H9 (cell line): ENCODE measurements around the gene DENND10. TPM values are rescaled to one million over a fixed set of nuclear protein-coding genes. Genes with fewer than 3 reads are reported as not detected.

ENCODE experiments used
- DNase-seq: peaks from one replicate; pipeline ENCODE4 v3.0.0-alpha.2; 2017
- H2AFZ ChIP-seq: one replicate; pipeline ENCODE4 v1.6.1; 2013; ENCODE audit warnings: mild to moderate bottlenecking, low read length, control low read depth, moderate library complexity
- H2AK5ac ChIP-seq: 2 replicates; pipeline ENCODE4 v1.6.1; 2013; ENCODE audit warnings: low read length, control low read depth, mixed read lengths; ENCODE audit not compliant: insufficient read length
- H2BK120ac ChIP-seq: one replicate; pipeline ENCODE4 v1.6.1; 2013; ENCODE audit warnings: low read depth, mild to moderate bottlenecking, low read length, control low read depth, inconsistent platforms; ENCODE audit not compliant: poor library complexity, severe bottlenecking
- H2BK12ac ChIP-seq: 2 replicates; pipeline ENCODE4 v1.6.1; 2013; ENCODE audit warnings: low read length, control low read depth, mixed read lengths, low read depth; ENCODE audit not compliant: insufficient read length
- H2BK15ac ChIP-seq: 2 replicates; pipeline ENCODE4 v1.6.1; 2013; ENCODE audit warnings: low read depth, low read length, control low read depth
- H2BK20ac ChIP-seq: one replicate; pipeline ENCODE4 v1.6.1; 2013; ENCODE audit warnings: low read depth, mild to moderate bottlenecking, low read length, control low read depth, inconsistent platforms; ENCODE audit not compliant: poor library complexity, severe bottlenecking
- H2BK5ac ChIP-seq: 2 replicates; pipeline ENCODE4 v1.6.1; 2013; ENCODE audit warnings: low read length, control low read depth, mixed read lengths; ENCODE audit not compliant: insufficient read length
- H3K14ac ChIP-seq: 2 replicates; pipeline ENCODE4 v1.6.1; 2013; ENCODE audit warnings: low read length, control low read depth; ENCODE audit not compliant: insufficient read depth
- H3K18ac ChIP-seq: 2 replicates; pipeline ENCODE4 v1.6.1; 2013; ENCODE audit warnings: low read depth, mild to moderate bottlenecking, mixed read lengths, low read length, control low read depth; ENCODE audit not compliant: insufficient read length
- H3K23ac ChIP-seq: 2 replicates; pipeline ENCODE4 v1.6.1; 2013; ENCODE audit warnings: low read length, control low read depth, mixed read lengths, low read depth; ENCODE audit not compliant: insufficient read length
- H3K23me2 ChIP-seq: 2 replicates; pipeline ENCODE4 v1.6.1; 2013; ENCODE audit warnings: low read depth, mild to moderate bottlenecking, mixed read lengths, low read length, control low read depth; ENCODE audit not compliant: insufficient read length, poor library complexity, severe bottlenecking
- H3K27ac ChIP-seq: 2 replicates; pipeline ENCODE4 v1.5.1; 2013; ENCODE audit warnings: low read length, control low read depth, mixed read lengths, low read depth; ENCODE audit not compliant: insufficient read length
- H3K27me3 ChIP-seq: 2 replicates; pipeline ENCODE4 v1.6.1; 2013; ENCODE audit warnings: low read length, control low read depth, inconsistent platforms; ENCODE audit not compliant: insufficient read depth
- H3K4ac ChIP-seq: 2 replicates; pipeline ENCODE4 v1.6.1; 2013; ENCODE audit warnings: low read depth, mild to moderate bottlenecking, control low read depth, inconsistent platforms, low read length, moderate library complexity
- H3K4me1 ChIP-seq: 2 replicates; pipeline ENCODE4 v1.6.1; 2013; ENCODE audit warnings: low read length, control low read depth, inconsistent platforms; ENCODE audit not compliant: insufficient read depth
- H3K4me2 ChIP-seq: 2 replicates; pipeline ENCODE4 v1.6.1; 2013; ENCODE audit warnings: low read length, control low read depth, mixed read lengths; ENCODE audit not compliant: insufficient read length, insufficient read depth
- H3K56ac ChIP-seq: 2 replicates; pipeline ENCODE4 v1.6.1; 2013; ENCODE audit warnings: low read depth, mild to moderate bottlenecking, mixed read lengths, low read length, control low read depth; ENCODE audit not compliant: insufficient read length
- H3K79me1 ChIP-seq: 2 replicates; pipeline ENCODE4 v1.6.1; 2013; ENCODE audit warnings: low read depth, mild to moderate bottlenecking, moderate library complexity, low read length, control low read depth, inconsistent platforms; ENCODE audit not compliant: insufficient read depth, poor library complexity, severe bottlenecking
- H3K79me2 ChIP-seq: 2 replicates; pipeline ENCODE4 v1.6.1; 2013; ENCODE audit warnings: low read length, control low read depth, inconsistent platforms; ENCODE audit not compliant: insufficient read depth
- H3K9ac ChIP-seq: 2 replicates; pipeline ENCODE4 v1.6.1; 2013; ENCODE audit warnings: low read length, control low read depth, mixed read lengths; ENCODE audit not compliant: insufficient read length; ENCODE audit errors: extremely low read depth
- H3K9me3 ChIP-seq: one replicate; pipeline ENCODE4 v1.6.1; 2013; ENCODE audit warnings: low read depth, low read length, inconsistent platforms; ENCODE audit not compliant: control insufficient read depth
- H3T11ph ChIP-seq: one replicate; pipeline ENCODE4 v1.6.1; 2013; ENCODE audit warnings: mild to moderate bottlenecking, low read length, control low read depth, inconsistent platforms
- H4K20me1 ChIP-seq: one replicate; pipeline ENCODE4 v1.6.1; 2013; ENCODE audit not compliant: control insufficient read depth, insufficient read length, insufficient read depth
- H4K5ac ChIP-seq: 2 replicates; pipeline ENCODE4 v1.6.1; 2013; ENCODE audit warnings: low read depth, mild to moderate bottlenecking, mixed read lengths, low read length, control low read depth; ENCODE audit not compliant: insufficient read length
- H4K8ac ChIP-seq: replicated peaks from 2 replicates; pipeline ENCODE4 v1.6.1; 2013; ENCODE audit warnings: low read length, control low read depth, mixed read lengths, low read depth; ENCODE audit not compliant: insufficient read length
- H4K91ac ChIP-seq: 2 replicates; pipeline ENCODE4 v1.6.1; 2013; ENCODE audit warnings: low read depth, mild to moderate bottlenecking, moderate library complexity, mixed read lengths, low read length, control low read depth; ENCODE audit not compliant: insufficient read length
- H3K27ac Mint-ChIP-seq, 3 experiments: 2 replicates in 2 of 3; 3 replicates in 1 of 3; pipeline ENCODE4 v1.8.0; 2020 to 2021; ENCODE audit warnings: mixed read lengths in 3 of 3, mild to moderate bottlenecking in 1 of 3, moderate library complexity in 1 of 3
- H3K27me3 Mint-ChIP-seq: 2 replicates; pipeline ENCODE4 v1.8.0; 2021; ENCODE audit warnings: low read depth, mild to moderate bottlenecking, moderate library complexity, mixed read lengths
- H3K36me3 Mint-ChIP-seq, 3 experiments: 2 replicates in 2 of 3; 3 replicates in 1 of 3; pipeline ENCODE4 v1.8.0; 2020 to 2021; ENCODE audit warnings: low read depth in 3 of 3, mixed read lengths in 3 of 3; ENCODE audit not compliant: insufficient read depth in 1 of 3
- H3K4me1 Mint-ChIP-seq, 2 experiments: 2 replicates each; pipeline ENCODE4 v1.8.0; 2020; ENCODE audit warnings: mixed read lengths in 2 of 2
- H3K4me3 Mint-ChIP-seq, 2 experiments: 2 replicates in 1 of 2; 3 replicates in 1 of 2; pipeline ENCODE4 v1.8.0; 2020 to 2021; ENCODE audit warnings: mild to moderate bottlenecking in 2 of 2, mixed read lengths in 2 of 2, moderate library complexity in 1 of 2
- H3K9me3 Mint-ChIP-seq, 2 experiments: 2 replicates in 1 of 2; 3 replicates in 1 of 2; pipeline ENCODE4 v1.8.0; 2020; ENCODE audit warnings: mild to moderate bottlenecking in 2 of 2, mixed read lengths in 2 of 2, moderate library complexity in 1 of 2
- CTCF ChIP-seq: fragments of 200-600 bp; sonication (generic); conservative IDR thresholded peaks from 3 replicates; pipeline ENCODE4 v1.8.0; 2021; ENCODE audit warnings: antibody characterized with exemption, mild to moderate bottlenecking
- WGBS: extraction: QIAGEN DNeasy Blood & Tissue Kit; methylation state at CpG from one replicate; pipeline ENCODE4 v1.1.7; 2013; ENCODE audit warnings: missing lambda C conversion rate, low lambda C conversion rate, mixed read lengths; ENCODE audit not compliant: insufficient read length; ENCODE audit errors: extremely low coverage; 5-methylcytosine and 5-hydroxymethylcytosine counted together
- total RNA-seq: library from RNA; stranded (reverse); gene quantifications from 2 replicates; pipeline ENCODE4 v1.2.1, GENCODE V29; 2021

Gene DENND10
- total RNA-seq, 1 experiment from 2014 or later: 63.2 TPM

DNA sequence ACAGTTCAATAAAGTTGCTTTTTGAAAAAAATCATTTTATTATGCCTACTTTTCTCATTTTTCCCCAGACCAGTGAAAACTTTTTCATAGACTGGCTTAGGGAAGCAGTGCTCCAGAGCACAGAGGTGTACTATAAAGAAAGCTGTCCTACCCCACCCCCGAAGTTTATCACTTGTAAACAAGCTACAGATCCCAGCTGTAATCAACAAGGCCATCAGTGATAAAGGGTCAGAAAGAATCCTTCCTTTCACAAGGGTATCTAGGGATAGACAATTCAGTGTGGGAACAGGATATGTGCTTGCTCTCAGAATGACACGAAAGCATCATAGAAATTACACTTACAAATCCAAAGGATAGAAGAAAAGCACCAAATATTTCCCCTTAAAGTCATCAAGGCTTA is 70.2 kb downstream of the DENND10 start:
- Histone ChIP-seq H4K5ac (no peak overlapping the region), H3K79me1 (peaks cover 4% of the 10 kb centered on the region), H3K4ac (no peak overlapping the region), H2BK12ac (no peak overlapping the region), H2BK20ac (no peak overlapping the region), H3K9ac (no peak overlapping the region), H4K91ac (no peak overlapping the region), H3K27me3 (no peaks in the 10 kb centered on the region), H4K8ac (no peak overlapping the region), H4K20me1 (no peaks in the 10 kb centered on the region), H3K23ac (no peak overlapping the region), H2BK15ac (no peak overlapping the region), H3K56ac (no peak overlapping the region), H3K9me3 (no peaks in the 10 kb centered on the region), H3K14ac (no peak overlapping the region), H3K27ac (no peak overlapping the region), H3K4me2 (no peak overlapping the region), H2AK5ac (no peak overlapping the region), H3T11ph (no peak overlapping the region), H3K79me2 (peaks cover 12% of the 10 kb centered on the region; the same call in 1 of the 2 replicates), H3K18ac (no peak overlapping the region), H3K23me2 (peaks cover 2% of the 10 kb centered on the region), H2BK120ac (no peak overlapping the region), H2BK5ac (no peak overlapping the region), H2AFZ (no peak overlapping the region), H3K4me1 (no peaks in the 10 kb centered on the region; the same call in 1 of the 2 replicates)
- H3K36me3 Mint-ChIP-seq: peaks cover 42 to 70% (median 69%) of the 10 kb centered on the region in 3 experiments; a peak in 6 of 7 replicates
- H3K27ac Mint-ChIP-seq: no peak overlapping the region
- no CpG with 5 or more reads among the region's 2 CpGs for WGBS
- H3K27me3 Mint-ChIP-seq: no peaks in the 10 kb centered on the region
- no peak for TF ChIP-seq CTCF
- no peaks in the 10 kb centered on the region for H3K9me3 Mint-ChIP-seq
- H3K4me3 Mint-ChIP-seq: no peak overlapping the region
- peaks cover 9 to 10% of the 10 kb centered on the region in 2 experiments; a peak in 3 of 4 replicates for H3K4me1 Mint-ChIP-seq
- DNase-seq: no peak
